Activated T-cell treated with anti-CD3 and anti-CD28 coated beads, Interleukin-2, amount 50 U/mL, for 48 hours (primary cell): ENCODE measurements around the gene GDF10.

Experiments
- DNase-seq, 2 experiments: peaks; one replicate each; pipeline ENCODE4 v3.0.0-alpha.2; 2020

Gene GDF10

DNA sequence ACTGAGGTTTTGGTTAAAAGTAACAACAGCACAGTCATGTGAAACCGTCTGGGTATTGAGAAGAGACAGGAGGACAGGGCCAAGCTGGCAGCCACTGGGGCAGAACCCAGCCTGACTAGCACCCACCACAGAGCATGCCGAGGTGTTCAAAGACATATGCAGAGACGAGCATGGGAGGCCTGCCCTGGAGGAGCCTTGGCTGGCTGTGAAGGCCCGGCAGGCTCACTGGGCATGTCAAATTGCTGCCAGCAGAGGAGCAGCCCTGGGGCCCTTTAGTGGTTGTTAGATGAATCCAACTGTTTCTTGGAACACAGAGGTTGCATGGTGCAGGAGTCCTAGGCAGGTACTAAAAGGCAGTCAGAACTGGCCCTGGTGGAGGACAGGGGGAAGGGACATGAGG, 17.3 kb downstream of the GDF10 start:
- DNase-seq = no peak

DNA sequence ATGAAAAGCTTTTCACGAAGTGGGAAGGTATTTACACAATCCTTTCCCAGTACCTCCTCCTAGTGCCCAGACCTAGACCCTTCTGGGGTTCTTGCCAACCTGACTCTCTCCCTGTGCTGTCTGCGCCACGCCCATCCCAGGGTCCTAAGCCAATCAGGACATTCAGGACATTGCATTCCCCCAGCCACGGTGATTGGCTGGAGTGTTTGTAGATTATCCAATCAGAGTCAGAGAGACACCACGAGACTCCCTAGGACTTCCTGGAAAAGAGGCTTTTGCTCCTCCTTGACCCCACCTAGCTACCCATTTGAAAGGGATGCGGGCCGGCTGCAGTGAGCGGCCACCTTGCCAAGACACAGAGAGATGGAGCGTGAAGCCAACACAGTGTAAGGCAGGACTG, 18.7 kb downstream of the GDF10 start:
- no peak for DNase-seq

DNA sequence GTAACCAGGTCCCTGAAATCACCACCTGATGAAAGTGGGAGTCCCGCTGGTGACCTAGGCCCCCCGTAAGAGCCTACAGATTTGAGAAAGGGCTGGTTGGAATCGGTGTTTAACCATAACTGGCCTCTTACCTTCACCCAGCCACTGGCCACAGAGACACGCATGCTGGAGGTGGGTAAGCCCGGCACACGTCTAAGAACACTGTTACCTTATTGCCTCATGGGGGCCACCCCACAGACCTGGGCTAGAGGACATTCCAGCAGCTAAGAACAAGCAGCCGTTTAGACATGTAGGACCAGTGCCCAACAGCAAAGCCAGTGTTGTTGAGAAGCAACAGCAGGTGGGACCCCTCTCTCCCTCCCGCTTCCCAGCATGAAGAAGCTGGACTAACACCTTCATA, 19.8 kb downstream of the GDF10 start:
- no peak for DNase-seq

- no peak for DNase-seq
Measured at GRCh38 chr10:47320812-47321211, 20.8 kb downstream of the GDF10 start.

DNA sequence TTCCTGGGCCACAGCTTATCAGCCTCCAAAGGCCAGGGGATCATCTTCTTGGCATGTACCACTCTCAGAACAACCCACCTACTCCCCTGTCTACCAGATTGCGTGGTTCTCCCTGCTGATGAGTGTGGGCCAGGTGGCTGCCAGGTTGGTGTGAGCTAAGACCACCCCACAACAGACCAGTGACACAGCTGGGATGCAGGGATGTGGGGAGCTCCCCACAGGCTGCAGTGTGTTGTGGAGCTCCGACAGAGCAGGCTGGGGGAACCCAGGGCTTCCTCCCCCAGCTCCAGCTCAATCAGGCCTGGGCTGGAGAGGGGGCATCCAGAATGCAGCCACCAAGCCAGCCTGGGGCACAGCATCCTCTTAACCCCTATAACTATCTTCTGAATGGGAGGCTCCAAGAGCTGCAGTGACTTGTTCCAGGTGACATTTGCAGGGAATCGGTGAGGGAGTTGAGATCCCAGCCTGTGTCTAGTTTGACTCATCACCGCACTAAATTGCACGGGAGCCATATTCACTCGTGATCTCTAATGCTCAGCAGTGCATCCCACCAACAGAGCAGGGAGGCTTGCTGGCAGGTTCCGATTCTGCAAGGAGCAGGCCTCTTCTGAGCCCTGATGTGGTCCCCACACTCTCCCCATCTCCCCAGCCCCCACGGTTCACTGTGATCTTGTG, 21.7 kb downstream of the GDF10 start:
- no peak for DNase-seq

- DNase-seq = no peak
Measured at GRCh38 chr10:47322300-47323061, 22.5 kb downstream of the GDF10 start, which contains the start of gene GDF2. GDF2 (plus strand) TSS chr10:47322454; CDS start chr10:47322669, 215 bp downstream.

- DNase-seq = no peak
Measured at GRCh38 chr10:47323087-47323486, 23.1 kb downstream of the GDF10 start.

GRCh38 chr10:47323636-47324296, 23.8 kb downstream of the GDF10 start:
- no peak for DNase-seq

DNA sequence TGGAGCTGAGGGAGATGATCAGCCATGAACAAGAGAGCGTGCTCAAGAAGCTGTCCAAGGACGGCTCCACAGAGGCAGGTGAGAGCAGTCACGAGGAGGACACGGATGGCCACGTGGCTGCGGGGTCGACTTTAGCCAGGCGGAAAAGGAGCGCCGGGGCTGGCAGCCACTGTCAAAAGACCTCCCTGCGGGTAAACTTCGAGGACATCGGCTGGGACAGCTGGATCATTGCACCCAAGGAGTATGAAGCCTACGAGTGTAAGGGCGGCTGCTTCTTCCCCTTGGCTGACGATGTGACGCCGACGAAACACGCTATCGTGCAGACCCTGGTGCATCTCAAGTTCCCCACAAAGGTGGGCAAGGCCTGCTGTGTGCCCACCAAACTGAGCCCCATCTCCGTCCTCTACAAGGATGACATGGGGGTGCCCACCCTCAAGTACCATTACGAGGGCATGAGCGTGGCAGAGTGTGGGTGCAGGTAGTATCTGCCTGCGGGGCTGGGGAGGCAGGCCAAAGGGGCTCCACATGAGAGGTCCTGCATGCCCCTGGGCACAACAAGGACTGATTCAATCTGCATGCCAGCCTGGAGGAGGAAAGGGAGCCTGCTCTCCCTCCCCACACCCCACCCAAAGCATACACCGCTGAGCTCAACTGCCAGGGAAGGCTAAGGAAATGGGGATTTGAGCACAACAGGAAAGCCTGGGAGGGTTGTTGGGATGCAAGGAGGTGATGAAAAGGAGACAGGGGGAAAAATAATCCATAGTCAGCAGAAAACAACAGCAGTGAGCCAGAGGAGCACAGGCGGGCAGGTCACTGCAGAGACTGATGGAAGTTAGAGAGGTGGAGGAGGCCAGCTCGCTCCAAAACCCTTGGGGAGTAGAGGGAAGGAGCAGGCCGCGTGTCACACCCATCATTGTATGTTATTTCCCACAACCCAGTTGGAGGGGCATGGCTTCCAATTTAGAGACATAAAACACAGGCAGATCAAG, 25.6 kb downstream of the GDF10 start:
- no peak for DNase-seq

GRCh38 chr10:47326306-47326926, 26.4 kb downstream of the GDF10 start:
- no peak for DNase-seq

DNA sequence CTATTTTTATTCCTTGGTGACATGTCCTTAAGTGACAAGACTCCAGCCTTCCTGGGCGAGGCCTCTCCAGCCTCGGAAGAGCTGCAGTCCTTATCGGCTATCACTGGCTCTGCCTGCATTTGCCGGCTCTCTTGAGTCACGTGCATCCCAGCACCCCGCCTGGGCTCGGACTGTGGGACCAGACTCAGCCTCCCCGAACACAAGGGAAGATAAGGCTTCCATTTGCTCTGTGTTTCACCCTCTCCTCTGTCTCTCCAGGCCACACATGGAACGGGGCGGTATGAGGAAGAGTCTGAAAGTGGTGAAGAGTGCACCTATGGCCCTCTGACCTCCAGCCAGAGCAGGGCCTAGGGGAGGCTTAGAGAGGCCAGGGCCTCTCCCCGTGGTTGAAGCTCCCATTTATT, 26.9 kb downstream of the GDF10 start:
- no peak for DNase-seq

- no peak for DNase-seq
Measured at GRCh38 chr10:47329855-47330254, 29.9 kb downstream of the GDF10 start.

DNA sequence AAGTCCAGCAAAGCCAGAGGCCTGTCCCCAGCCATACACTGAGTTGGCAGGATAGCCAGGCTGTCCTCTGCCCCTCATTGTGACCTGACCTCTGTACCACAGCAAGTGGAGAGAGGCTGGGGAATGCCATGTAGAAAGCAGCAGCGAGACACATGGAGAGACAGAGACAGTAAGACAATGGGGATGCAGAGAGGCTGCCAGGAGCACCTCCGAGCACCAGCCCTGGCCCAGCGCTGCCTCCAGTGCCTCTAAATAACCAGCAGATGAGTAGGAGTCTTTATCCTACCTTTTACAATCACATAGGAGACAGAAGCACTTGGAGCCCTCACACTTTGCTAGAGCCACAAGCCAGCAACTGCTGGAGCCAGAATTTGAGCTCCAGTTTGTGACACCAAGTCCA, 30.4 kb downstream of the GDF10 start:
- no peak for DNase-seq

- no peak for DNase-seq
Measured at GRCh38 chr10:47330804-47331203, 30.8 kb downstream of the GDF10 start.

GRCh38 chr10:47331491-47331890, 31.5 kb downstream of the GDF10 start:
- DNase-seq = no peak

DNA sequence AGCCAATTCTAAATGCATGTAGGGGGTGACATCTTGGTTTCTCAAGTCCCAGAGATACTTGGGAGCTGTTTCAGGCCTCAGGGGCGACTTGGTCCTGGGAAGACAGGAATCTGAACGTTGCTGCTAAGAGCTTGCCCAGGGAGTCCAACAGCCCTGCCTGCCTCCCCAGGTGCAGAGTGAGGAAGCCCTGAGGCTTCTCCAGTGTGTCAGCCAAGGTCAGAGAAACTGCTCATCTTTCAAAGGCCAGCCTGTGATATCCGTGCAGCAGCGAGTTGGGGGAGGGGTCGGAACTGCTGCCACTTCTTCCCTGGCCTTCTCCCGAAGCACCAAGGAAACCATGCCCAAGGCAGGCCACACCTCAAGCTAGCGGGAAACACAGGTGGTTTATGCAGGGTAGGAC, 32.0 kb downstream of the GDF10 start:
- DNase-seq = no peak

GRCh38 chr10:47332371-47332770, 32.4 kb downstream of the GDF10 start:
- no peak for DNase-seq

DNA sequence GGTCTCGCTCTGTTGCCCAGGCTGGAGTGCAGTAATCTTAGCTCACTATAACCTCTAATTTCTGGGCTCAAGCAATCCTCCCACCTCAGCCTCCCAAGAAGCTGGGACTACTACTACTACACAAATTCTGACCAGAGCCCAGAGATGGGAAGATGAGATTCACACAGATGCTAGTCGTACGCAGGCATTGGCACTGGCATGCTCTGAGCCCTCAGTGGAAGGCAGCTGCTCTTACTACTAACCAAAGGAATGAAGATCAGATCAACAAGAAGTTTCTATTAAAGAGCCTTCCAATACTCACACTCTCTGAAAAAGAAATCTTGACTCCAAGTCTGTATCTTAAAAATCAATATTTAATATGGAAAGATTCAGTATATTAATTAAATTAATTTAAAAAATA, 32.9 kb downstream of the GDF10 start:
- DNase-seq = no peak

- DNase-seq = no peak
Measured at GRCh38 chr10:47333532-47333931, 33.5 kb downstream of the GDF10 start.

DNA sequence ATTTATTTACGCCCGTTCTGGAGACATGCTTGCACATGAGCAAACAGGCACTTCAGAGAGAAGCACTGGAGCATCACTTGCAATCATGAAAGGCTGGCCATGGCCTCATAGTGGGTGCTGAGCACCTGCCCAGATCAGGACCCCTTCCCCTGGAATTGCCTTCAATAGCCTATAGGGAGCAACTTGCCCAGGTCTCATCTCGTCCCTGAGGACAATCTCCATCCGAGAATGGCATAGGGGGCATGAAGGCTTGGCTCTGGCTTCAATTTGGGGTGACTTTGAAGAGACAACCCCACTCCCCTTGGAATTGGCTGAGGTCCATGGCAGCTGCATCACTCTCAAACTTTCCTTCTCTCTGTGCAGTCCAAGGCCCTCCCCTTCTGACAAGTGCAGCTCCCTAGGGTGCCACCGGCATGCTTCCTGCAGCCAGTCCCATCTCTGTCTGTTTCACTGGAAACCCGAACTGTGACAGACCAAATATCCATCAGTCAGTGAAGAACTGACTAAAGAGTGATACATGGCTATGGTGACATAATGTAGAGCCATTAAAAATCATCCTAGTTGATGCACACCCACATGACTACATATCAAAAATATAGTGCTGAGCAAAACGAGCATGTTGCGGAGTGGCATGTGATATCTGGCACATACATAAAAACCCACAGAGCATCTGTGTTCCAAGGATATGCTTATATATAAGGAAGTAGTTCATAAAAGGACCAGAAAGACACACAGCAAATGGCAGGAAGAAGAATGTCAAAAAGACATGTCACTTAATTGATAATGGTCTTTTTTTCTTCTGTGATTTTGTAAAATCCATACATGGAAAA, 34.7 kb downstream of the GDF10 start:
- no peak for DNase-seq

GRCh38 chr10:47335906-47336305, 35.9 kb downstream of the GDF10 start:
- no peak for DNase-seq
